Measurements from ENCODE around the gene SMTNL2. TPM values are rescaled to one million over a fixed set of nuclear protein-coding genes. Genes with fewer than 3 reads are reported as not detected.

The SMTNL2 gene
- polyA plus RNA-seq, 1 of the 3 experiments (the other 2 are of a cell fraction) = not detected

GRCh38 chr17:4641297-4642195 is 57.2 kb downstream of the SMTNL2 start, which contains the start of gene ALOX15:
TSS of gene ALOX15 (minus strand) at chr17:4641678. CDS start at chr17:4641651, 27 bp downstream.
- ChIA-PET POLR2A (no interaction called here), CTCF (interaction anchor here (1.4 kb wide), 1 partner anchor 75 kb away, joined by 4 read pairs; no protein-coding TSS in a partner anchor)
- TF ChIP-seq POLR2AphosphoS5 (IDR thresholded peaks at IDR 0.05; ENCODE audit: low read depth, low read length) (no peak), MEF2A (IDR thresholded peaks at IDR 0.05; ENCODE audit: borderline replicate concordance, low read depth) (no peak), SMC3 (IDR thresholded peaks at IDR 0.05; ENCODE audit: low read depth, low read length) (no peak), ELF1 (IDR thresholded peaks at IDR 0.05) (no peak), TEAD4 (IDR thresholded peaks at IDR 0.05; ENCODE audit: borderline replicate concordance, insufficient read depth) (no peak)
- peaks cover 71% of the 10 kb centered on the region for H3K27me3 ChIP-seq (ENCODE audit: insufficient read depth)
- no peaks in the 10 kb centered on the region for H3K9me3 ChIP-seq
- H3K36me3 ChIP-seq (replicated peaks in 1 of 2; ENCODE audit: control insufficient read depth in 1 of 2, insufficient read depth in 2 of 2, low read length in 1 of 2) = no peaks in the 10 kb centered on the region
- no peak for DNase-seq
- H3K79me2 ChIP-seq (ENCODE audit: insufficient read depth) = no peaks in the 10 kb centered on the region
- no peaks in the 10 kb centered on the region for H4K20me1 ChIP-seq (ENCODE audit: insufficient read depth)
- H2AFZ ChIP-seq (ENCODE audit: low read depth) = no peak within 1 kb of the TSS
- no peaks in the 10 kb centered on the region for H3K9me2 ChIP-seq
- no peaks in the 10 kb centered on the region for H3K4me1 ChIP-seq (ENCODE audit: control insufficient read depth in 1 of 2, insufficient read depth in 2 of 2, low read depth in 1 of 2, low read length in 1 of 2)
- no peaks in the 10 kb centered on the region for H3F3A ChIP-seq (replicated peaks; ENCODE audit: insufficient read depth)
- no peak within 1 kb of the TSS for H3K4me3 ChIP-seq (ENCODE audit: low read depth in 2 of 2, low read length in 1 of 2)
- 22% methylated on average over 22 of the region's 58 CpGs for WGBS (ENCODE audit: low lambda C conversion rate)
- peak within 1 kb of the TSS; percentile 11; the same call in 1 of the 2 replicates for H3K4me2 ChIP-seq
- H3K9ac ChIP-seq = no peak within 1 kb of the TSS
- no peak within 1 kb of the TSS for H3K27ac ChIP-seq (ENCODE audit: low read depth in 2 of 2, low read length in 1 of 2)

- ChIA-PET POLR2A (no interaction called here), CTCF (interaction anchor here (0.9 to 1.4 kb wide), 2 partner anchors 14 to 76 kb away, joined by 3 to 4 read pairs; no protein-coding TSS in a partner anchor)
- Histone ChIP-seq H3K9me2 (no peaks in the 10 kb centered on the region), H4K20me1 (ENCODE audit: insufficient read depth) (no peaks in the 10 kb centered on the region), H3K4me1 (ENCODE audit: control insufficient read depth in 1 of 2, insufficient read depth in 2 of 2, low read depth in 1 of 2, low read length in 1 of 2) (no peaks in the 10 kb centered on the region), H3K4me3 (ENCODE audit: low read depth in 2 of 2, low read length in 1 of 2) (no peak overlapping the region), H3K27ac (ENCODE audit: low read depth in 2 of 2, low read length in 1 of 2) (no peak overlapping the region), H3F3A (replicated peaks; ENCODE audit: insufficient read depth) (no peaks in the 10 kb centered on the region), H3K4me2 (no peak overlapping the region), H2AFZ (ENCODE audit: low read depth) (no peak overlapping the region), H3K36me3 (replicated peaks in 1 of 2; ENCODE audit: control insufficient read depth in 1 of 2, insufficient read depth in 2 of 2, low read length in 1 of 2) (no peaks in the 10 kb centered on the region), H3K9ac (no peak overlapping the region), H3K27me3 (ENCODE audit: insufficient read depth) (peaks cover 63% of the 10 kb centered on the region), H3K79me2 (ENCODE audit: insufficient read depth) (no peaks in the 10 kb centered on the region), H3K9me3 (no peaks in the 10 kb centered on the region)
- DNase-seq = no peak
- TF ChIP-seq FOXM1 (IDR thresholded peaks at IDR 0.05; ENCODE audit: low read depth) (no peak), RFX5 (IDR thresholded peaks at IDR 0.05; ENCODE audit: low read length) (no peak), MEF2A (IDR thresholded peaks at IDR 0.05; ENCODE audit: borderline replicate concordance, low read depth) (no peak), MXI1 (IDR thresholded peaks at IDR 0.05; ENCODE audit: low read depth, low read length) (no peak)
- 6% methylated on average over 6 of the region's 6 CpGs for WGBS (ENCODE audit: low lambda C conversion rate)
Measured at GRCh38 chr17:4642286-4642685, 58.0 kb downstream of the SMTNL2 start.

GRCh38 chr17:4643676-4644075 is 59.3 kb downstream of the SMTNL2 start:
- no peaks in the 10 kb centered on the region for H3K79me2 ChIP-seq (ENCODE audit: insufficient read depth)
- 15% methylated on average over 4 of the region's 4 CpGs for WGBS (ENCODE audit: low lambda C conversion rate)

More at GRCh38 chr17:4643676-4644075, 59.3 kb downstream of the SMTNL2 start:
- no peak overlapping the region; a peak in 1 of 4 replicates for H3K4me3 ChIP-seq (ENCODE audit: low read depth in 2 of 2, low read length in 1 of 2)
- H3K4me1 ChIP-seq (ENCODE audit: control insufficient read depth in 1 of 2, insufficient read depth in 2 of 2, low read depth in 1 of 2, low read length in 1 of 2) = no peaks in the 10 kb centered on the region
- no peak overlapping the region for H3K27ac ChIP-seq (ENCODE audit: low read depth in 2 of 2, low read length in 1 of 2)
- H3K4me2 ChIP-seq = no peak overlapping the region
- no peaks in the 10 kb centered on the region for H3K9me3 ChIP-seq
- H3K36me3 ChIP-seq (replicated peaks in 1 of 2; ENCODE audit: control insufficient read depth in 1 of 2, insufficient read depth in 2 of 2, low read length in 1 of 2) = no peaks in the 10 kb centered on the region
- H3K9me2 ChIP-seq = no peaks in the 10 kb centered on the region
- no peak for DNase-seq
- H2AFZ ChIP-seq (ENCODE audit: low read depth) = no peak overlapping the region
- ChIA-PET POLR2A (no interaction called here), CTCF (interaction anchor here (0.8 to 3.2 kb wide), 4 partner anchors 46 to 79 kb away, joined by 3 to 16 read pairs (median 4); partner anchors contain the start of gene SMTNL2)
- TF ChIP-seq FOSL2 (IDR thresholded peaks at IDR 0.05; ENCODE audit: borderline replicate concordance, low read depth) (no peak), RAD21 (IDR thresholded peaks at IDR 0.05; ENCODE audit: low read length) (no peak), USF1 (IDR thresholded peaks at IDR 0.05; ENCODE audit: borderline replicate concordance, low read depth) (no peak), MAX (IDR thresholded peaks at IDR 0.05; ENCODE audit: low read depth) (no peak), NRF1 (IDR thresholded peaks at IDR 0.05; ENCODE audit: low read depth, low read length) (no peak)
- no peak overlapping the region for H3K9ac ChIP-seq
- no peaks in the 10 kb centered on the region for H4K20me1 ChIP-seq (ENCODE audit: insufficient read depth)
- H3K27me3 ChIP-seq (ENCODE audit: insufficient read depth) = peaks cover 59% of the 10 kb centered on the region
- H3F3A ChIP-seq (replicated peaks; ENCODE audit: insufficient read depth) = no peaks in the 10 kb centered on the region

All from SK-N-SH (cell line).